ENCODE data around the gene GLCE.
"Not testable (repeated sequence)": the region's sequence is repeated elsewhere in the genome, so short reads cannot be mapped to it uniquely, and the experiment has no call there.

The GLCE gene

DNA sequence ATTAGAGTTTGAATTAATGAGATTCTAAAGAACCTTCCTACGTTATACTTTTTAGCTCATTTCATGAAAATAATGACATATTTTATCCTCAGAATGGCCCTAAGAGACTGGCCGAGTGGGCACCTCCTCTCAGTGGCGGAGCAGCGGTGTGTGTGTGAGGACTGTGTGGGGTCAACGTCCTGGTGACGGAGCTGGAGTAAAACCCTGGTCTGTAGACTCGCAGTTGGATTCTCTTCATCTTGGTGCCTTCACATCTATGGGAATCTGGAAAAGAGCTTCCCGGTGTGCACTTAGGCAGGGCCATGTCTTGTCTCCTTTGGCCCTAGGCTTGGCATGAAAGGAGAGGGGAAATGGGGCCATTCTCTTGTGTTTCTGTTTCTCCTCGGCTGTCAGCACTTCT is 116.9 kb downstream of the GLCE start:
- DNase-seq, result no peak

DNA sequence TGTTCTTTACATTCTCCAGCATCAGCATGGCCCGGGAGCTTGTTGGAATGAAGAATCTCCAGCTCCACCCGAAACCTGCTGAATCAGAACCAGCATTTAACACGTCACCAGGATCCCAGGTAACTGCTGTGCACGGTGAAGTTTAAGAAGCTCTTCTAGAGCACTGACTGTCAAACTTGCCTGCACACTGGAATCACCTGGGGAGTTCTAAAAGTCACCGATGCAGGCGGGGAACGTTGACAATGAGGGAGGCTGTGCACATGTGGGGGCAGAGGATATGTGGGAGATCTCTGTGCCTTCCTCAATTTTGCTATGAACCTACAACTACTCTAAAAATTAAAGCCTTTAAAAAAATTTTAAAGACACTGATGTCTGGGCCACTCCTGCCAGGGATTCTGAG is 119.2 kb downstream of the GLCE start:
- no peak for DNase-seq

DNA sequence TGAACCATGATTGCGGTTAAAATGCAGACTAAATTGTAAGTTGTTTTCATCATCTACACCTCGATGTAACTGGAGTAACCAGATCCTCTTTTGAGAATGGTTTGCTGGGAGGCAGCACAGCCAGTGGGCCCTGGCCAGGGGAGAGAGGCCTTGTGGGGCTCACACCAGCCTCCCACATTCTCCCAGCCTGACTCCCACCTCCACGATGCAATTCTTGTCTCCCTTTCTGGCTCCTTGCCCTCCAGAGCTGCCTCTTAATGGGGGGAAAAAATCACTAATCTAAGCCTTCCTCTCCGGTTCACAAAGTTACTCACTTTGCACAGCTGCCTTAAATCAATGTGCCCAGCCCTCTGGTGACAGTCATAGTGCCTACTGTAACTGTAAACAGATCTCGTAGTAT is 120.3 kb downstream of the GLCE start:
- DNase-seq, result no peak

DNA sequence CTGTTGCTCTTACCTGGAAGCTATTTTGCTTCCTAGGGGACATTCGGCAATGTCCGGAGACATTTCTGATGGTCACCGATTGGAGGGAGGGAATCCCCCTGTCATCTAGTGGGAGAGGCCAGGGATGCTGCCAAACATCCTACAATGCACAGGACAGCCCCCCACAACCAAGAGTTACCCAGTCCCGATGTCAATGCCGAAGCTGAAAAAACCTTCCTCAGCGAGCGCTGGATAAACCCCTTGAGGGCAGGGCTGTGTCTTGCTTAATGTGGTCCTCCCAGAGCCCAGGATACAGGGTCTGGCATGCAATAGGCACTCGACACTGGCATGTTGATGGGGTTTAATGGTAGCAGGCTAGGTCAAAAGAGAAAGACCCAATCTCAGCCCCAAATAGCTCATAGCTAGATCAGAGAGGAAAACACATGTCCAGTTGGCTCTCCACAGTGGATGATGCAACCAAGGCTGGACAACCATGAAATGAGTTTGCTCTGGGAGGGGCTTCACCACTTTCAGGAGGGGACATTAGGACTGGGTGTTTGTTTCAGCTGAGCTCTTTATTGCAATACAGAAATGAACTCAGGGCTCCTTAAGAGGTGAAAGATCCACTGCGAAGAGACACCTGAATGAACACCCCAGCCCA is 121.8 kb downstream of the GLCE start:
- no peak for DNase-seq

DNA sequence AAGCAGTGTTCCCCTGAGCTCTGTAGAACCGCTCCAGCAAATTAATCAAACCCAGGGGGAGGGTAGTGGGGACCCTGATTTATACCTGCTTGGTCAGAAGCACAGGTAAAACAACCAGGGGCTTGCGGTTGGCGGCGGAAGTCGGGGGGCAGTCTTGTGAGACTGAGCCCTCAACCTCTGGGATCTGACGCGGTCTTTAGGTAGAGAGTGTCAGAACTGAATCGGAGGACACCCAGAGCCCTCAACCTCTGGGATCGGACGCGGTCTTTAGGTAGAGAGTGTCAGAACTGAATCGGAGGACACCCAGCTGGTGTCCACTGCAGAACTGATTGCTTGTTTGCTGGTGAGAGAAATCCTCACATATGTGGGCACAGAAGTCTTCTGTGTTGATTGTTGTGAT is 125.4 kb downstream of the GLCE start:
- no peak for DNase-seq

DNA sequence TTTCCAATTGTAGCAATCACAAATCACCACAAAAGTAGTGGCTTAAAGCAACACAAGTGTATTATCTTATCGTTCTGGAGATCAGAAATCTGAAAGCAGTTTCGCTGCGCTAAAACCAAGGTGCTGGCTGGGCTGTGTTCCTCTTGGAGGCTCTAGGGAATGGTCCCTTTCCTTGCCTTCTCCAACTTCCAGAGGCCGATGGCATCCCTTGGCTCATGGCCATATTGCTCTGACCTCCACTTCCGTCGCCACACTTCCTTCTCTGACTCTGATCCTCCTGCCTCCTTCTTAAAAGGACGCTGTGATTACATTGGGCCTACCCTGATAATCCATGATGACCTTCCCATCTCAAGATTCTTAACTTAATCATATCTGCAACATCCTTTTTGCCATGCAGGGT is 127.6 kb downstream of the GLCE start:
- no peak for DNase-seq

DNA sequence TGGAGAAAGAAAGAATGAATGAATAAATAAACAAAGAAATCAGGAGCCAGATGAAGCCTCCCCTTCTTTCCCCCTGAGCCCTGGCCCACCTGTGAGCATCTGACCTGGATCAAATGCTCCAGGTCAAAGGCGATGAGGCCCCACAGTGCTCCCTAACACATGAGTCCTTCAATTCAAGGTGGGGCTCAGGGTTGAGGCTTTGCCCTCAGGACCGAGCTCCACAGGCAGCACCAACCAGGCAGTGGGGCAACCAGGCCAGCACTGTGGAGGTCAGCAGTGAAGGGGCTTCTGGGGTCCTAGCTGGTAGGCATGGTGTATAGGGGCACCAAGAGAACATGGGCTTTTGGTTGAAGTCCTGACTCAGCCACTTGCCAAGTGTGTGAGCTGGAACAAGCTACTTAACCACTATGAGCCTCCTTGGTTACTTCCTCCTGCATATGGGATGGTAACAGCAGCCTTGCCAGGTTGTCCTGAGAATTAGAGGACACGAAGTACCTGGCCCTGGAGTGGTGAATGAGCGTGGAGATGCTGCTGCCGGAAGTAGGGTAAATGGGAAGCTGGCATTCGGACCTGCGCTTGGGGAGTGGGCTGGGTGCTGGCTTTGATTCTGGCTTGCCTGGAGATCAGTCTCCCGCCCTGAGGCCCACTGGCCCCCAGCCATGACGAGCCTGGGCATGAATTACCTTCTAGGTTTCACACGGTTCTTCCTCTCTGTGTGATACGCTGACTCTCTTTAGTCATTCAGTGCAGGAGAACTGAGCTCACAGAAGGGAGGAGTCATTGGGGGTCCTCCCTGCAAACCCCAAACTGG is 128.3 kb downstream of the GLCE start:
- no peak for DNase-seq

DNA sequence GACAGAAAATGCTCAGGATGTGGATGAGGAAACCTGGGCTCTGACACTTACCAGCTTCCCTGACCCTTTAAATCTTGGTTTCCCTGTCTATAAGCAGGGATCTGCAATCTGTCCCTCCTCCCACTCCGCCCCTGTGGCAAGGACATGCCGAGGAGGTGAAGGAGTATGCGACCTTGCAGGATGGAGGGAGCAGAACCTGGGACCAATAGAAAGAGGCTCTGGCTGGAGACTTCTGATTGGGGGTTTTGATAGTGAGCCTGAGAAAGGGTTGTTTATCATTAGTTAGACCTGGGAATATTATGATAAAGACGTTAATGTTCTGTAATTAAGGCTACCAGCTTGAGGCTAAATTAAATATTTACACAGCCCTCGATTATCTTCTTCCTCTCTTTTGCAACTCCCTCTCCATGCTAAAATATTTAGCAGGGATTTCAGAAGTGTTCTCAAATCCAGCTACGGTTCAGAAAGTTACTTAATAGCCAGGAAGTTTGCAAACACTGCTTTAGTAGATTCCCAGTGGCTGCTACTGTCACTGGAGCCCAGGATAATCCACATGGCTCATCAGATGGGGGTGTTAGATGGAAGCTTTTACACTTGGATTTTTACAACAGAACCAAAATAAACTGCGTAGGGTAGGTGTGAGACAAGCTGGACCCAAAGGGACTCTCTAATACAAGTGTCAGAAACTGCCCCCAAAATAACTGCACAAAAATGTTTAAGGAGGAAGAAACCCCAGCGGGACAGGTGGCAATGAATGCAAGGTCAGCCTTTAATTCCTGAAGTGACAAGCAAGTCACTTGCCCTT is 129.1 kb downstream of the GLCE start:
- DNase-seq, result no peak

DNA sequence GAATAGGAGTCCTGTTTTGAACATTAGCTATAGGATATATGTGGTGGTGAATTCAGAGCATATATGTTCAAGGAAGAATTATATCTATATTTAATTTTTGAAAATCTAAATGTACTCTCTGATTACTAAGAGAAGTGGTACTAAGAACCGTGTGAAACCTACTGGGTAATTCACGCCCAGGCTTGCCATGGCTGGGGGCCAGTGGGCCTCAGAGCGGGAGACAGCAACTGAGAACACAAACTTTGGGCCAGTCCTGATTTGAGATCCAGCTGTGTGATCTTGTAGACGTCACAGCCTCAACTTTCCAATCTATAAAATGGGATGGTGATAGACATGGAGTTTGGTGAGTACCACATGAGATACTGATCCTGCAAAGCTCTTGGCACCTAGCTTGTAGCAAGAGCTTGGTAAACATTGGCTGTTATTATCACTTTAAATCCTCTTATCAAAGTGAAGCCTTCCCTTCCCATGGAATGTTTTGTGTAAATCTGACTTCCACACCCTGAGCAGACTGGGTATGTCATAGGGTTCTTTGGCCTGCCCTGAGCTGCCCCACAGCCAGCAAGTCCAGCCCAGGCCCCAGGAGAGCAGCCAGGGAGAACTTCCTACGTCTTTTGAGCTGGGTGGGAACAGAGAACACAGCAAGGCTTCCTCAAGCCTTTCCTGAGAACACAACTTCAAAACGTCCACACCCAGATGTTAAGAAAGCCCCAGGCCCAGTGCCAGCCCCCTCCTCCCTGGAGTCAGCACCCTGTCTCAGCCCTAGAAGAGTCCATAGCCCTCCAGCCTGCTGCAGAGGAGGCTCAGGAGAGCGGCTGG is 130.1 kb downstream of the GLCE start:
- DNase-seq, result no peak

DNA sequence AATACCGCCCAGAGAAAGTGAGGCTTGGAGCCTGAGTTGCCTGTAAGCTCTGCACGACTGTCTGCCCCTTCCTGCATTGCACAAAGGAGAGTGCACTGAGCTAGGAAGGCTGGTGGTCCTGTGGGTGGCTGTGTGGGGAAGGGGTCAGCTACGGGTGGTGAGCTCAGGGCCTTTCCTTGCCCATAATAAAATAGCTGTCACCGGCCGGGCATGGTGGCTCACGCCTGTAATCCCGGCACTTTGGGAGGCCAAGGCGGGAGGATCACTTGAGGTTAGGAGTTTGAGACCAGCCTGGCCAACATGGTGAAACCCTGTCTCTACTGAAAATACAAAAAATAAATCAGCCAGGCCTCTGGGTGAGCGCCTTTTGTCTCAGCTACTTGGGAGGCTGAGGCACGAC is 131.2 kb downstream of the GLCE start:
- not testable (repeated sequence) for DNase-seq

DNA sequence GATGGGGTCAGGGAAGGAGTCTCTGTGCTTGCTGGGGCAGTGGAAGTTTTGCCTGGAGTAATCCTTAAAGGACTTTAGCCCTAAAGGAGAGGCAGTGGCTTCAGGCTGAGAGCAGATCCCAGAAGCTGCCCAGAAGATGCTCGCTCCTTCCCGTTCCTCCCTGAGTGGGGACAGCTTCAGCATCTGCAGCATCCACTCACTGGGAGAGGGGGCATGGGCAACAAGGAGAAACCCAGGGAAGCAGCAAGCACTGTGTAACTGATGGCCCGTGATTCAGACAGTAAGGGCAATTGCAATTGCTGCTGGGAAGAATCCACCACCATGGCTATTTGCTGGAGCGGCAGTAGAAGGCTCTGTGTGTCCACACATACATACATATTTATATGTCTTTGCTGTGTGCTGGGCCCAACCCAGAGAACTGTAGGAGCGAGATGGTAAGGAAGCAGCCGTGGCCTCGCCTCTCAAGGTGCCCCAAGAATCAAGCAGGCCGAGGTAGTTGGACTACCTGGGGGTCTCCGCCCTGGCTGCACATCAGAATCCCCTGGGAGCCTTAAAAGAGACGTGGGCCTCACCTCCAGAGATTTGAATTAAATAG is 132.5 kb downstream of the GLCE start:
- DNase-seq, result no peak

DNA sequence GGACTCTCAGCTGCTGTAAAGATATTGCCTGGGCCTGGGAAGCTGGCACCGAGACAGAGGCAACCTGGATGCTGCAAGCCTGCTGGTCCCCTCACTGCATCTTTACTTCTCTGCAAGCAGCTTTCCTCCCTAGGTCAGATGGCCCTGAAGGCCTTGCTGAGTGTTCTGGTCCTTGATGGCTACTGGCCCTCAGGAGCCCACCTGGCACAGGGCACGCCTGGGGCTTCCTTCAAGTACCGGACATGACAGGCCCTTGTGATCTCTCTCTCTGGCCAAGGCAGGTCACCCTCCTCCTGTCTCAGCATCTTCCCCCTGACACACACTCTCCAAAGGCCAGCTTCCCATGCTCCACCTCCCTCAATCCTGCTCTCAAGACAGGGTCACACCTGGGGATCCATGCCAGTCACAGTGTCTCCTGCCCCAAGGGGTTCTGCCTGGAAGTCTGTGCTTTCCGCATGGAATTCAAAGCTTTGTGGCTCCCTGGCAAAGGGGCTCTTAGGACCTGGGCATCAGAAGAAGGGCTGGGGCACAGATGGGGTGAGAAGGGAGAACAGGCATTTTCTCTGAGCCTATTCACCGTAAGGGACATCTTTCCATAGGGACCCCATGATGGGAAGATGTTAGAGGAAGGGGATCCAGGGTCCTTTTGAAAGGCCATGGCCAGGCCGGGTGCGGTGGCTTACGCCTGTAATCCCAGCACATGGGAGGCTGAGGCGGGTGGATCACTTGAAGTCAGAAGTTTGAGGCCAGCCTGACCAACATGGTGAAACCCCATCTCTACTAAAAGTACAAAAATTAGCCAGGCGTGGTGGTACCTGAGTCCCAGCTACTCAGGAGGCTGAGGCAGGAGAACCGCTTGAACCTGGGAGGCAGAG is 133.5 kb downstream of the GLCE start:
- DNase-seq, result no peak

DNA sequence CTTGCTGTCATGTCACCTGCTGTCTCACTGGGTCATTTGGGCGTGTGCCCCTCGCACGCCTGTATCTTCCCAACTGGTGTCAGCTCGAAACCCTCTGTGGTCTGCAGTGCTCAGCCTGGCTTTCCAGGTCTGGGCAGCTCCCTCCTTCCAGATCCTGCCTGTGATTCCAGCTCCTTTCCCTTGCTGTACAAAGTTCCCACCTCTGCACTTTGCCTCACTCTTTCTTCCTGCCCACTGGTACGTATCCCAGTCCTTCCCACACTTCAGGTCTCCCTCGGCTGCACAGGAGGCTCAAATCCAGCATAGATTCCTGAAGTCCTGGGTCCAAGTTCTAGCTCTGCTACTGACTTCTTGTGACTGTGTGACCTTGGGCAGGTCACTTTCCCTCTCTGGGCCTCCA is 136.2 kb downstream of the GLCE start:
- DNase-seq, result no peak

DNA sequence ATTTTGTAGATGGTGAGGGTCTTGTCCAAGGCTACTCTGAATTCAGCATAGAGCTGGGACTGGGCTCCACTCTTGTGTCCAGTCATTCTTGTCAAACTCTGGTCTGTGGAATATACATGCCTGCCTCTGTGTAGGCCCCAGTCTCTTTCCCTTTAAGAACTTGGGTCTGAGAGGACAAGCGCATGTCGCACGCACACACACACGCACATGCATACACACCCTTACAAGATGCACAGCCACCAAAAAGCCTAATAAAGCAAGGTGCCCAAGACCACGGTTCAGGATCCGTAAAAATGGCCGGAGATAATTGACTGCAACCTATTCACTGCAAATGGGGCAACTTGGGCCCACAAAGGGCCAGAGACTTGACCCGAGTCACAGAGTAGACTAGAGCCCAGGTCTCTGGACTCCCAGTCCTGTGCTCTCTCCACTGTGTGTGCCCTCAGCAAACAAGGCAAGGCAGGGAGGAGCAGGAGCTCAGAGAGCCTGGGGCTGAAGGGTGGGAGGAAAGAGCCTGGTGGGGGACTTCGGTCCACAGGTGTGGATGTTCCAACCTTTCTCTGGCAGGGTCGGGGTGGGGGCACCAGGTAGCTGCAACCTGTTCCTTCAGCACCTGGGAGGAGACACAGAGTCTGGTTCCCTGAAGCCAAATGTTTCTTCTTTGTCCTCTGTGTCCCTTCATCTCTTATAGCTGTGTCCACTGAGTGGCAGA is 137.4 kb downstream of the GLCE start:
- DNase-seq, result no peak

DNA sequence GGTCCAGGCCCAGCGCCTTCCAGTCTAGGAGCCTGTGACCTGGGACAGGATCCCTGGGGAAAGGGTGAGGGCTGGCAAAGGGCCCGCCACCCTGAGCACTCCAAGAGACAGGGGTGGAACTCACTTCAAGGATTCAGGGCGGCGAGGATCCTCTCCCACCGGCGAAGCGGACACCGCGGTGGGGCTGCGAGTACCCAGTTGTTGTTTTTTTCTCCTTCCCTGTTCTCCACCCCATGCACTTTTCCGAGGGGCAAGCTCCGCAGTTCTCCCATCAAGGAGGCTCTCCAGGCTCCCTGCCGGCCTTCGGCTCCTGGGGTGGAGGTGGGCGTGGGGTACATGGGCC is 137.9 kb downstream of the GLCE start:
- no peak for DNase-seq

DNA sequence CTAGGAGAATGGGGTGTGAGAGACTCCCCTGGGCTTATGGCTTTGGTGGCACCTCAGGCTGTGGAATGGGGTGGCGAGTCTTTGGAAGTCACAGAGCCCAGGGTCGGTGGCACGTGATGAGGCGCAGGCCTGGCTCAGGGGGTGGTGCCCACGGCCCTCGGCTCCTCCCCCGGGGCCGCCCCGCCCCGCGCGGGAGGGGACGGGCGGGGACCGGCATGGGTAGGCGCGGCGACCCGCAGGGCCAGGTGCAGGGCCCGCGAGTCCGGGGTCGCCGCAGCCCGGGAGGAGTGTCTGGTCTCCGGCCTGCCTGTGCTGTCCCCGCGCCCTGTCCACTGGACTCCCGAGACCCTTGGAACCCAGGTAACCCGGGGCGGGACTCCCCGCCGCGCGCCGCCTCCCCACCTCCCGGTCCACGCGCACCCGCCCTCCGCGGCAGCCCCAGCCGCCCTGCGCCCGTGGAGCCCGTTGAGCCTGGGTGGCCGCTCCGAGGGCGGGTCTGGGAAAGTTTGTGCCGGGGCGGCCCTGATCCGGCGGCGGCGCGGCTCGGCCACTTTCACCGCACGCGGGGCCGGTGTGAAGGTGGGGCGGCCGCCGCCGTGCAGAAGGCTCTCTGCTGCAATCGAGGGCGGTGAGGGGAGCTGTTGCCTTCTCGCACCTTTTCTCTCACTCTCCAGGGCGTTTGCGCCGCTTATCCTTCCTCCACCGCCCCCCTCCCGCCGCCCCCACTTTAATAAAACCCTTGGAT is 138.4 kb downstream of the GLCE start, which contains the start of gene PAQR5:
TSS of gene PAQR5 (plus strand) at position 216 of the 745 bp plus-strand sequence. CDS start 61,169 bp downstream, outside the sequence.
- peak; percentile 3 for DNase-seq

DNA sequence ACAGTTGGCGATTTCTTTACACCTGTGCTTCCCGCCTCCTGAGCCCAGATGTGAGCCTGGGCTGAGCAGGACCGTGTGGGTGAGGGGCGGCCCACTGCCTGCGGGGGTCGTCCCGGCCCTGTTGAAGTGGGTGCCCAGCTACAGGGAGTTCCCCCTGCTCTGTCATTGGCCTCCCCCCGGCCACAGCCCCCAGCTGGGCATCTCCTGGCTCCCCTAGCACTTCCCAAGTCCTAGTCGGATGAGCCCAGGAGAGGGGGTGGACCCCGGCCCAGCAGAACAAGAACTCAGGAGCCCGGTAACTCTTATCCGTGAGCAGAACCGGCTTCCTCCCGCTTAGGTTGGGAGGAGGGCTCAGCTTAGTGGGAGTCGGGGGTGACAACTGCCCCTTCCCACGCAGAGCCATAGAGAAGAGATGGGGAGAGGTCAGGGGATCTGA is 139.0 kb downstream of the GLCE start:
- no peak for DNase-seq

DNA sequence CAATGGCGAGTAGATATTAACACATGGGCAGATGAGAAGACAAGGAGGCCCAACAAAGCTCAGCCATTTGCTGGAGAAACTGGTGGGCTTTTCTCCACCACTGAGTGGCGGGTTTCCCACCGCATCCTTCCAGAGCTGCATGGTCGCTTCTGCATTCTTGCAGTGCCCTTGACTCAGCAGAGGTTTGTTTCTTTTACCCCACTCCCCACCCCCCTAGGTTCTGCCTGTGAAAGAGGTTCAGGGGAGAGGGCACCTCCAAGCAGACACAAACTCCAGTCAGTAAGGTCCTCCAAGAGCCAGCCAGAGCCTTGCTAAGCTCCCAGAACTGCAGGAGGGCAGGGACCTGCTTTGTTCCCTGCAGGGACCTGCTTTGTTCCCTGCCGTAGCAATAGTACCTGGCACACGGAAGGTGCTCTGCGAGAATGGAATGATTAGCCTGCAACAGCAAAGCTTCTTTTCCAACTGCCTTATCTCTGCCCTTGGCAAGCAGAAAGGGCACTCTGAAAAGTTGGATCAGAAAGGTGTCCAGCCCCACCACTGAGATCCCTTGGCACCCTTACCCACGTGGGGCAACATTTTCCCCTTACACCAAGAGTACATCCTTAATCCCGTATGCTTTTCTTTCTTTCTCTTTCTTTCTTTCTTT is 139.6 kb downstream of the GLCE start:
- no peak for DNase-seq

DNA sequence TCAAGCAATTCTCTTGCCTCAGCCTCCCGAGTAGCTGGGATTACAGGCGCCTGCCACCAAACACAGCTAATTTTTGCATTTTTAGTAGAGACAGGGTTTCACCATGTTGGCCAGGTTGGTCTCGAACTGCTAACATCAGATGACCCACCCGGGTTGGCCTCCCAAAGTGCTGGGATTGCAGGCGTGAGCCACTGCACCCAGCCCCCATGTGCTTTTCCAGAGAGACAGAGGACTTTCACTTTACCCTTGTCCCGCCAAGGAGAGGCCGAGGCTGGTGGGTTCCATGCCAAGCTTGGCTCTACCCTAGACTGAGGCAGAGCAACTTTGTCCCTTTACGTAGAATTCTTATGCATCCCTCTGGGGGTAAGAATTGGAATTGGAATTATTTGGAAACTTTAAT is 140.7 kb downstream of the GLCE start:
- DNase-seq, result not testable (repeated sequence)
